ENCODE results near the gene CARD11.

DNA sequence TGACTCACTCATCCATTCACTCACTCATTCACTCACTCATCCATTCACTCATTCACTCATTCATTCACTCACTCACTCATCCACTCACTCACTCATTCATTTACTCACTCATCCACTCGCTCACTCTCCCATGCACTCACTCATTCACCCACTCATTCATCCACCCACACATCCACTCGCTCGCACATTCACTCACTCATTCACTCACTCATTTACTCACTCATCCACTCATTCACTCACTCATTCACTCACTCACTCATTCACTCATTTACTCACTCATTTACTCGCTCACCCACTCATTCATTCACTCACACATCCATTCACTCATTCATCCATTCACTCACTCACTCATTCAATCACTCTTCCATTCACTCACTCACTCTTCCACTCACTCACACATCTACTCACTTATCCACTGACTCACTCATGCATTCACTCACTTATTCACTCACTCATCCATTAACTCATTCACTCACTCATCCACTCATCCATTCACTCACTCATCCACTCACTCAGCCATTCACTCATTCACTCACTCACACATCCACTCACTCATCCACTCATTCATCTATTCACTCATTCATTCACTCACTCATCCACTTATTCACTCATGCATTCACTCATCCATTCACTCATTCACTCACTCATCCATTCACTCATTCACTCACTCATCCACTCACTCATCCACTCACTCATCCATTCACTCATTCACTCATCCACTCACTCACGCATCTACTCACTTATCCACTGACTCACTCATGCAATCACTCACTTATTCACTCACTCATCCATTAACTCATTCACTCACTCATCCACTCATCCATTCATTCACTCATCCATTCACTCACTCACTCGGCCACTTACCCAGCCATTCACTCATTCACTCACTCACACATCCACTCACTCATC, 74.0 kb downstream of the CARD11 start:
- TF ChIP-seq, protein P1, sequence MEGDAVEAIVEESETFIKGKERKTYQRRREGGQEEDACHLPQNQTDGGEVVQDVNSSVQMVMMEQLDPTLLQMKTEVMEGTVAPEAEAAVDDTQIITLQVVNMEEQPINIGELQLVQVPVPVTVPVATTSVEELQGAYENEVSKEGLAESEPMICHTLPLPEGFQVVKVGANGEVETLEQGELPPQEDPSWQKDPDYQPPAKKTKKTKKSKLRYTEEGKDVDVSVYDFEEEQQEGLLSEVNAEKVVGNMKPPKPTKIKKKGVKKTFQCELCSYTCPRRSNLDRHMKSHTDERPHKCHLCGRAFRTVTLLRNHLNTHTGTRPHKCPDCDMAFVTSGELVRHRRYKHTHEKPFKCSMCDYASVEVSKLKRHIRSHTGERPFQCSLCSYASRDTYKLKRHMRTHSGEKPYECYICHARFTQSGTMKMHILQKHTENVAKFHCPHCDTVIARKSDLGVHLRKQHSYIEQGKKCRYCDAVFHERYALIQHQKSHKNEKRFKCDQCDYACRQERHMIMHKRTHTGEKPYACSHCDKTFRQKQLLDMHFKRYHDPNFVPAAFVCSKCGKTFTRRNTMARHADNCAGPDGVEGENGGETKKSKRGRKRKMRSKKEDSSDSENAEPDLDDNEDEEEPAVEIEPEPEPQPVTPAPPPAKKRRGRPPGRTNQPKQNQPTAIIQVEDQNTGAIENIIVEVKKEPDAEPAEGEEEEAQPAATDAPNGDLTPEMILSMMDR (conservative IDR thresholded peaks at IDR 0.05 in 1 of 2, IDR thresholded peaks at IDR 0.05 in 1 of 2; ENCODE audit: low read depth in 1 of 2, low read length in 2 of 2), result no peak
- TF ChIP-seq EZH2 (IDR thresholded peaks at IDR 0.05; ENCODE audit: low read length, missing control alignments), result no peak

Data from fibroblast of lung (primary cell).